GM23248 (cell line): ENCODE measurements around the gene COX4I1.

Source experiments
- EZH2 ChIP-seq: fragments of 200-600 bp; sonication (generic); IDR thresholded peaks from 2 replicates; pipeline ENCODE4 v1.6.1; 2018; ENCODE audit warnings: antibody characterized with exemption, mild to moderate bottlenecking; ENCODE audit not compliant: insufficient read depth, poor library complexity, severe bottlenecking
- EZH2phosphoT487 ChIP-seq: fragments of 200-600 bp; sonication (generic); IDR thresholded peaks from 2 replicates; pipeline ENCODE4 v1.6.1; 2018; ENCODE audit warnings: antibody characterized with exemption, moderate library complexity, mild to moderate bottlenecking, low read depth; ENCODE audit not compliant: insufficient read depth

DNA sequence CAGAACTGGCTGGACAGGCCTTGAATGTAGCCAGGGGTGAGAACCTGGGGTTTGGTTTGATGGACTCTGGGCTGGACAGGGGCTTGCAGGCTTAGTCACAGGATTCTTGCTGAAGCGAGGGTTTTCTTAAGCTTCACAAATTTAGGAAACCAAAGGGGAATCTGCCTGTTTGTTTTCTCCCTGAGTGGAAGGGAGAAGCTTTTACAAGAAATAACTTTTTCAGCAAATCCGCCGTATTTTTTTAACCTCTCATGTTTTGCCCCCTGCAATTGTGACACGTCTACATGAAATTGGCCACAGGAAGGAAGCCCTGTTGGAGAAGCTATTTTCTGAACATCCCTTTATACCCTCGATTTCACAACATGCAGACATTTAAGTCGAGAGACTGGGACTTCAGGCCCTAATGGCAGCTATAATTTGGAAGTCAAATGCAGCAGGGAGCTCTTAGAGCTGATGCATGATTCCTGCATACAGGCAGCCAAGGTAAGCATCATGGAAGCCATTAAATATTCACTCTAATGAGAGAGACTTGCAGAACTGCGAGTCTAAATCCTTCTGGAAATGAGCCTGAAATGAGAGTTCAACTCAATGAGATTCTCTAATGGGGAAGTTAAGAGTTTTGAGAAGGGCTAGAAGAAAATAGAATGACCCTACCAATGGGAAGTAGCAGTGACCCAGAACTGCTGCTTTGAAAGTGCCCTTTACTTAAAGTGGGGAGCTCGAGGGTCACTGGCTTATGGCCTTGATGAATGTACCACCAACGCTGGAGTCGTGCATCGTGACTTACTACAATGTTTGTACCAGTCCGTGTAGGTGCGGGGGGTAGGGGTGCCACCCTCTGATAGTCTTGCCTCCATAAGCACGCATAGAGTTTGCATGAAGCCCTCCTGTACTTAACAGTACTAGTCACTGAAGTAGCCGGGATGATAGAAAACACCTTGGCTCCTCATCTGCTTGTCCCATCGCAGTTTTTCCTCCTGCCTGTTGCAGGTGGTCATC is 54.4 kb downstream of the COX4I1 start:
- no peak for TF ChIP-seq EZH2phosphoT487
- no peak for TF ChIP-seq EZH2
